ENCODE data around the gene PSMD3.
"Not testable (repeated sequence)": the region's sequence is repeated elsewhere in the genome, so short reads cannot be mapped to it uniquely, and the experiment has no call there.

PSMD3 gene

DNA sequence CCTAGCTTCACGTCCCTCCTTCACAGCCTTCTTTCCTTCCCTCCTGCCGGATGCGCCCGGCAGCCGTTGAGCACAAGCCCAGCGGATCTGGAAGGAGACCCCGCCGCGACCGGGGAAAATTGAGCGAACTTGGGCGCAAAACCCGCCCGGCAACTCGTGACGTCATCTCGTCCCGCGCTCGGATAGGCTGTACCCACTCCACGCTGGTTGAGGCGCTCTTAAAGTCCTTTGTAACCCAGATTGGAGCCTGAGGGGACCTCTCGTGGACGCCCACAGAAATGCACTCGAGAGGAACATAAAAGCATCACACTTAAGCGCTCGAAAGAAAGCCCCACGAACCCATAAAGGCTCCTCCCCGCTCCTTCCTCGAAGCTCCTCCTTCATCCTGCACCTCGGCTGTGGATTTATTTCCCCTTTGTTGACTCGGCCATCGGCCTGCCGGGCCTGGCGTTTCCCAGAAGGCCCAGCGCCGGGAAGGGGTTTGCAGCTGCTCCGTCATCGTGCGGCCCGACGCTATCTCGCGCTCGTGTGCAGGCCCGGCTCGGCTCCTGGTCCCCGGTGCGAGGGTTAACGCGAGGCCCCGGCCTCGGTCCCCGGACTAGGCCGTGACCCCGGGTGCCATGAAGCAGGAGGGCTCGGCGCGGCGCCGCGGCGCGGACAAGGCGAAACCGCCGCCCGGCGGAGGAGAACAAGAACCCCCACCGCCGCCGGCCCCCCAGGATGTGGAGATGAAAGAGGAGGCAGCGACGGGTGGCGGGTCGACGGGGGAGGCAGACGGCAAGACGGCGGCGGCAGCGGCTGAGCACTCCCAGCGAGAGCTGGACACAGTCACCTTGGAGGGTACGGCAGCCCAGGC lies at the start of gene PSMD3:
PSMD3 (plus strand) TSS at position 457 of the 856 bp plus-strand sequence; CDS start at position 621, 164 bp downstream.
- DNase-seq: peak; percentile 96

DNA sequence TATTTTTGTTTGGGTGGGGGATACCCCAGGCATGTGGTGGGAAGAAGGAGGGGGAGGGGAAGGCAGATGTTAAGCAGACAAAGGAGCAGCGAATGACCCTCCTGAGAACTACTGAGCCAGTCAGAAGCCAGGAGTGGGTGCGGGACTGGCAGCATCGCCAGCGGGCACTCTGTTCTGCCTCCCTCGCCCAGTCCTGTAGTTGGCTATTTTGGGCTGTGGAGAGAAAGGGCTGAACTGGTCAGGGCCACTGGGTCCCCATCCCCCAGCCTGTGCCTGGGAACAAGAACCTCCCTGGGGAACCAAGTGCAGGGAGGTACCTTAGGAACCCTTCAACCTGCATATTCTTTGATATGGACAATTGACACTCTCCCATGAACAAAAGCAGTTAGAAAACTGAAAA lies 46.7 kb upstream of the PSMD3 start:
- no peak for DNase-seq

GRCh38 chr17:39934324-39934723 lies 46.3 kb upstream of the PSMD3 start:
- DNase-seq: no peak

DNA sequence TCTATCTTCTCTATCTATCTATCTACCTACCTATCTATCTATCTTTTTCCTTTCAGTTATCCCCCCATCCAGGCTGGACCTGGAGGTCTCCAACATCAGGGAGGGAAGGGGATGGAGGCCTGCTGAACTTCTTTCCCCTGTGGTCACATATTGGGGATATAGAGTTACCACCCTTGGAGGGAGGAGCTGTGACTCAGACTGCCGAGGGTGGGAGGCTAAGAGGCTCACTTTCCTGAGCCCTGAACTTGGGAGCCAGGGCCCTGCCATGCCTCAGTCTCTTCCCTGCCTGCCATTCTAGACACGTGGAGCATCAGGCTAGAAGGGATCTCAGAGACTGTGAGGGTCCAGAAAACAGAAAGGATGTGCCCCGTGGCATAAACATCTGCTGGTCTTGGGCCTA lies 44.7 kb upstream of the PSMD3 start:
- DNase-seq: no peak

- no peak for DNase-seq
These were observed 43.2 kb upstream of the PSMD3 start for GRCh38 chr17:39937447-39937846.

DNA sequence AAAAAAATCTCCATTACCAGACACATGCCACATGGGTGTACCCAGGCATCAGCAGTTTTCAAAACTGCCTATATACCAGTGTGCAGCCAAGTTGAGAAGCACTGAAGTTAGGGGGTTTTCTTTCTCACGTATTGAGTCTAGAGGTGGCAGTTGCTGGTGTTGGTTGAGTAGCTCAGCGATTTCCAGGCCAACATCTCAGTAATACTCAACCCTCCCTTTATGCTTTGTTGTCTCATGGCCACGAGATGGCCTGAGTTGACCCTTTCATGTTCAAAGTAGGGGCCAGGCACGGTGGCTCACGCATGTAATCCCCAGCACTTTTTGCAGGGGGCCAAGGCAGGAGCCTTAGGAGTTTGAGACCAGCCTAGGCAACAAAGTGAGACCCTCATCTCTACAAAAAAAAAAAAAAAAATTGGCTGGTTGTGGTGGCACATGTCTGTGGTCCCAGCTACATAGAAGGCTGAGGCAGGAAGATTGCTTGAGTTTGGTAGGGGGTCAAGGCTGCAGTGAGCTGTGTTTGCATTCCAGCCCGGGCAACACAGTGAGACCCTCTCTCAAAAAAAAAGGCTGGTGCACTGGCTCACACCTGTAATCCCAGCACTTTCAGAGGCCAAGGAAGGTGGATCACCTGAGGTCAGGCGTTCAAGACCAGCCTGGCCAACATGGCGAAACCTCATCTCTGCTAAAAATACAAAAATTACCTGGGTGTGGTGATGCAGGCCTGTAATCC lies 42.3 kb upstream of the PSMD3 start:
- DNase-seq: no peak

- no peak for DNase-seq
These were observed 41.5 kb upstream of the PSMD3 start for GRCh38 chr17:39939106-39939505.

- no peak for DNase-seq
These were observed 40.8 kb upstream of the PSMD3 start for GRCh38 chr17:39939588-39940419.

- no peak for DNase-seq
These were observed 36.8 kb upstream of the PSMD3 start for GRCh38 chr17:39943702-39944392.

- no peak for DNase-seq
These were observed 36.3 kb upstream of the PSMD3 start for GRCh38 chr17:39944393-39944711.

GRCh38 chr17:39946551-39947330 lies 33.9 kb upstream of the PSMD3 start:
- no peak for DNase-seq

GRCh38 chr17:39948489-39948828 lies 32.1 kb upstream of the PSMD3 start:
- not testable (repeated sequence) for DNase-seq

- no peak for DNase-seq
These were observed 31.6 kb upstream of the PSMD3 start for GRCh38 chr17:39949028-39949427.

GRCh38 chr17:39950871-39951348 lies 29.7 kb upstream of the PSMD3 start:
- no peak for DNase-seq

DNA sequence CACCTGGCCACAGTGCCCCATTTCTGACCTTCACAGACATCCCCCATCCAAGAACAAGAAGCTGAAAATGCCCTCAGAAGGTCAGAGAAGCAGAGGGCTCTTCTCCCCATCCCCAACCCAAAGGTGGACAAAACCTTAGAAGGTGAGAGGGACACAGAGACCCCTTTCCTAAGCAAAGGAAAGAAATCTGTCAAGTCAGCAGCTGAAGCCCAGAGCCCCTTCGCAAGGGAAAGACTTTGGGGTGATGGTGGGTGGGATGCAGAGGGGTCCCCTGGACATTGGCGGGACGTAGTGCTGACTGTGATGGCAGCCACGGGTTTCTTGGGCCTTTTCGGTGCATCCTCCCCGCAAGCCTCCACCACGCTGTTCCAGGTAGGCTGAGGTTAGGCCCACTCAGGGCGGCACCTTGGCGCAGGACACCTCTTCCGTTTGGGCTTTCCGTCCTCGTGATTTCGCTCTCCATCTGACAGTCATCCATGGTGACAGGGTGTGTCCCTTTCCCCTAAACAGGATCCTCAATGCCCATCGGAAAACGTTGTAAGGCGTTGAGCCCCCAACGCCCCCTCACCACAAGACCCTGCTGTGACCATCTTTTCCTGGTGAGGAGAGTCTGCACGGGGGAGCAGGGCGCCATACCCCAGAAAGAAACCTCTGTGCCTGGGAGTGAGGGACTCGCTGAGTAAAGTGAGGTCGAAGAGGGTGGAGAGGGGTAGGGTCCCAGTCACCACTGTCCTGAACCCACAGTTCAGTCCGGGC lies 28.5 kb upstream of the PSMD3 start:
- DNase-seq: no peak

- peak; percentile 95 for DNase-seq
These were observed 27.7 kb upstream of the PSMD3 start for GRCh38 chr17:39952680-39953470.

GRCh38 chr17:39953471-39953888 lies 27.1 kb upstream of the PSMD3 start:
- no peak for DNase-seq

DNA sequence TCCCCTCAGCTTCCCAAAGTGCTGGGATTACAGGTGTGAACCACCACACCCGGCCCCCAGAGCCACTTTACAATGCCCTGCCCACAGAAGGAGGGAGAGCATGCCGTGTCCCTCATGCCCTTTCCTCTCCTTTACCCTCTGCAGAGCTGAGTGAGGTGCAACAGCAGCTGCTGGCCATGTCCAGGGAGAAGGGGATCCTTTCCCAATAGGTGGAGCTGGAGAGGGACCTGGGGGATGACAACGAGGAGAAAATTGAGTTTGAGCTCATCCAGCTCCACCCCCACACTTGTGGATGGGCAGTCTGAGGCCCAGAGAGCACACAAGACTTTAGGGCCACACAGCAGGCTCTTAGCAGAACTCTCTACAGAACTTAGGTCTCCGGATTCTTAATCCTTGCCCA lies 25.7 kb upstream of the PSMD3 start:
- no peak for DNase-seq

DNA sequence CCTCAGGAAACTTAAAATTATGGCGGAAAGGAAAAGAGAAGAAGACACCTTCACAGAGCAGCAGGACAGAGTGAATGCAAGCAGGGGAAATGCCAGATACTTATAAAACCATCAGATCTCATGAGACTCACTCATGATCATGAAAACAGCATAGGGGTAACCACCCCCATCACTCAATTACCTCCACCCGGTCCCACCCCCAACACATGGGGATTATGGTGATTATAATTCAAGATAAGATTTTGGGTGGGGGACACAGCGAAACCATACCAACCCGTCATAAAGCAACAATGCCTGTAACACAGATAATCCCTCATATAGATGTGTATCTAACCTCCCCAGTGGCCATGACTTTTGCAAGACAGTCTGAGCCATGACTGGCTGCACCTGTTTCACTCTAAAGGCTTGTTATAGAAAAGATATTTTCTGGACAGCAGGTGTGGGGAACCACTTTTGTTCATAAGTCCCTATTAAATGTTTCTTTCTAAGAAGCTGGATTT lies 24.8 kb upstream of the PSMD3 start:
- DNase-seq: no peak

DNA sequence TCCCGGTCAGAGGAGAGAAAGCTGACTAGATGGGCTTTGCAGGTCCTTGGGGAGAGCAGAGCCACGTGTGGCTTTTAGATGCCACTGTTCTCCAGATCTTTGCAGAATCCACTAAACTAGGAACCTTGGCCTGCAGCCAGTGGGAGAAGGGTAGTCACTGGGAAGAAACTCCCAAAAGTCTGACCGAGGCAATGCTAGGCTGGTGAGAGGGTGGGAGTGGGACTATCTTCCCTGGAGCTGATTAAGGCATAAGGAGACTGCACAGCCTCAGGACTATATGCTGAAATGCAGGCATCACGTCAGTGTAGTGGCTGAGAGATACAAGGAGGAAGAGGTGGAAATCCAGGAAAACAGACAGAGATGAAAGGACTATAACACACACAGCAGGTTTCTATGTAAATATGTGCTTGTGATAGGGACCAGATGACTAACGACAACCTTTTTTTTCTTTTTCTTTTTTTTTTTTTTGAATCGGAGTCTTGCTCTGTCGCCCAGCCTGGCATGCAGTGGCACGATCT lies 20.0 kb upstream of the PSMD3 start:
- no peak for DNase-seq

All from NK-92 treated with Interleukin-12 subunit alpha and Interleukin-12 subunit beta, amount 100 ng/mL, for 24 hours (cell line).